H9 (cell line): ENCODE measurements around the gene FTO. TPM values are rescaled to one million over a fixed set of nuclear protein-coding genes. Genes with fewer than 3 reads are reported as not detected.

Experiments
- DNase-seq: peaks from one replicate; pipeline ENCODE4 v3.0.0-alpha.2; 2017
- H2AFZ ChIP-seq: one replicate; pipeline ENCODE4 v1.6.1; 2013; ENCODE audit warnings: mild to moderate bottlenecking, low read length, control low read depth, moderate library complexity
- H2AK5ac ChIP-seq: 2 replicates; pipeline ENCODE4 v1.6.1; 2013; ENCODE audit warnings: low read length, control low read depth, mixed read lengths; ENCODE audit not compliant: insufficient read length
- H2BK120ac ChIP-seq: one replicate; pipeline ENCODE4 v1.6.1; 2013; ENCODE audit warnings: low read depth, mild to moderate bottlenecking, low read length, control low read depth, inconsistent platforms; ENCODE audit not compliant: poor library complexity, severe bottlenecking
- H2BK12ac ChIP-seq: 2 replicates; pipeline ENCODE4 v1.6.1; 2013; ENCODE audit warnings: low read length, control low read depth, mixed read lengths, low read depth; ENCODE audit not compliant: insufficient read length
- H2BK15ac ChIP-seq: 2 replicates; pipeline ENCODE4 v1.6.1; 2013; ENCODE audit warnings: low read depth, low read length, control low read depth
- H2BK20ac ChIP-seq: one replicate; pipeline ENCODE4 v1.6.1; 2013; ENCODE audit warnings: low read depth, mild to moderate bottlenecking, low read length, control low read depth, inconsistent platforms; ENCODE audit not compliant: poor library complexity, severe bottlenecking
- H2BK5ac ChIP-seq: 2 replicates; pipeline ENCODE4 v1.6.1; 2013; ENCODE audit warnings: low read length, control low read depth, mixed read lengths; ENCODE audit not compliant: insufficient read length
- H3K14ac ChIP-seq: 2 replicates; pipeline ENCODE4 v1.6.1; 2013; ENCODE audit warnings: low read length, control low read depth; ENCODE audit not compliant: insufficient read depth
- H3K18ac ChIP-seq: 2 replicates; pipeline ENCODE4 v1.6.1; 2013; ENCODE audit warnings: low read depth, mild to moderate bottlenecking, mixed read lengths, low read length, control low read depth; ENCODE audit not compliant: insufficient read length
- H3K23ac ChIP-seq: 2 replicates; pipeline ENCODE4 v1.6.1; 2013; ENCODE audit warnings: low read length, control low read depth, mixed read lengths, low read depth; ENCODE audit not compliant: insufficient read length
- H3K23me2 ChIP-seq: 2 replicates; pipeline ENCODE4 v1.6.1; 2013; ENCODE audit warnings: low read depth, mild to moderate bottlenecking, mixed read lengths, low read length, control low read depth; ENCODE audit not compliant: insufficient read length, poor library complexity, severe bottlenecking
- H3K27ac ChIP-seq: 2 replicates; pipeline ENCODE4 v1.5.1; 2013; ENCODE audit warnings: low read length, control low read depth, mixed read lengths, low read depth; ENCODE audit not compliant: insufficient read length
- H3K27me3 ChIP-seq: 2 replicates; pipeline ENCODE4 v1.6.1; 2013; ENCODE audit warnings: low read length, control low read depth, inconsistent platforms; ENCODE audit not compliant: insufficient read depth
- H3K4ac ChIP-seq: 2 replicates; pipeline ENCODE4 v1.6.1; 2013; ENCODE audit warnings: low read depth, mild to moderate bottlenecking, control low read depth, inconsistent platforms, low read length, moderate library complexity
- H3K4me1 ChIP-seq: 2 replicates; pipeline ENCODE4 v1.6.1; 2013; ENCODE audit warnings: low read length, control low read depth, inconsistent platforms; ENCODE audit not compliant: insufficient read depth
- H3K4me2 ChIP-seq: 2 replicates; pipeline ENCODE4 v1.6.1; 2013; ENCODE audit warnings: low read length, control low read depth, mixed read lengths; ENCODE audit not compliant: insufficient read length, insufficient read depth
- H3K56ac ChIP-seq: 2 replicates; pipeline ENCODE4 v1.6.1; 2013; ENCODE audit warnings: low read depth, mild to moderate bottlenecking, mixed read lengths, low read length, control low read depth; ENCODE audit not compliant: insufficient read length
- H3K79me1 ChIP-seq: 2 replicates; pipeline ENCODE4 v1.6.1; 2013; ENCODE audit warnings: low read depth, mild to moderate bottlenecking, moderate library complexity, low read length, control low read depth, inconsistent platforms; ENCODE audit not compliant: insufficient read depth, poor library complexity, severe bottlenecking
- H3K79me2 ChIP-seq: 2 replicates; pipeline ENCODE4 v1.6.1; 2013; ENCODE audit warnings: low read length, control low read depth, inconsistent platforms; ENCODE audit not compliant: insufficient read depth
- H3K9ac ChIP-seq: 2 replicates; pipeline ENCODE4 v1.6.1; 2013; ENCODE audit warnings: low read length, control low read depth, mixed read lengths; ENCODE audit not compliant: insufficient read length; ENCODE audit errors: extremely low read depth
- H3K9me3 ChIP-seq: one replicate; pipeline ENCODE4 v1.6.1; 2013; ENCODE audit warnings: low read depth, low read length, inconsistent platforms; ENCODE audit not compliant: control insufficient read depth
- H3T11ph ChIP-seq: one replicate; pipeline ENCODE4 v1.6.1; 2013; ENCODE audit warnings: mild to moderate bottlenecking, low read length, control low read depth, inconsistent platforms
- H4K20me1 ChIP-seq: one replicate; pipeline ENCODE4 v1.6.1; 2013; ENCODE audit not compliant: control insufficient read depth, insufficient read length, insufficient read depth
- H4K5ac ChIP-seq: 2 replicates; pipeline ENCODE4 v1.6.1; 2013; ENCODE audit warnings: low read depth, mild to moderate bottlenecking, mixed read lengths, low read length, control low read depth; ENCODE audit not compliant: insufficient read length
- H4K8ac ChIP-seq: replicated peaks from 2 replicates; pipeline ENCODE4 v1.6.1; 2013; ENCODE audit warnings: low read length, control low read depth, mixed read lengths, low read depth; ENCODE audit not compliant: insufficient read length
- H4K91ac ChIP-seq: 2 replicates; pipeline ENCODE4 v1.6.1; 2013; ENCODE audit warnings: low read depth, mild to moderate bottlenecking, moderate library complexity, mixed read lengths, low read length, control low read depth; ENCODE audit not compliant: insufficient read length
- H3K27ac Mint-ChIP-seq, 3 experiments: 2 replicates in 2 of 3; 3 replicates in 1 of 3; pipeline ENCODE4 v1.8.0; 2020 to 2021; ENCODE audit warnings: mixed read lengths in 3 of 3, mild to moderate bottlenecking in 1 of 3, moderate library complexity in 1 of 3
- H3K27me3 Mint-ChIP-seq: 2 replicates; pipeline ENCODE4 v1.8.0; 2021; ENCODE audit warnings: low read depth, mild to moderate bottlenecking, moderate library complexity, mixed read lengths
- H3K36me3 Mint-ChIP-seq, 3 experiments: 2 replicates in 2 of 3; 3 replicates in 1 of 3; pipeline ENCODE4 v1.8.0; 2020 to 2021; ENCODE audit warnings: low read depth in 3 of 3, mixed read lengths in 3 of 3; ENCODE audit not compliant: insufficient read depth in 1 of 3
- H3K4me1 Mint-ChIP-seq, 2 experiments: 2 replicates each; pipeline ENCODE4 v1.8.0; 2020; ENCODE audit warnings: mixed read lengths in 2 of 2
- H3K4me3 Mint-ChIP-seq, 2 experiments: 2 replicates in 1 of 2; 3 replicates in 1 of 2; pipeline ENCODE4 v1.8.0; 2020 to 2021; ENCODE audit warnings: mild to moderate bottlenecking in 2 of 2, mixed read lengths in 2 of 2, moderate library complexity in 1 of 2
- H3K9me3 Mint-ChIP-seq, 2 experiments: 2 replicates in 1 of 2; 3 replicates in 1 of 2; pipeline ENCODE4 v1.8.0; 2020; ENCODE audit warnings: mild to moderate bottlenecking in 2 of 2, mixed read lengths in 2 of 2, moderate library complexity in 1 of 2
- CTCF ChIP-seq: fragments of 200-600 bp; sonication (generic); conservative IDR thresholded peaks from 3 replicates; pipeline ENCODE4 v1.8.0; 2021; ENCODE audit warnings: antibody characterized with exemption, mild to moderate bottlenecking
- WGBS: extraction: QIAGEN DNeasy Blood & Tissue Kit; methylation state at CpG from one replicate; pipeline ENCODE4 v1.1.7; 2013; ENCODE audit warnings: missing lambda C conversion rate, low lambda C conversion rate, mixed read lengths; ENCODE audit not compliant: insufficient read length; ENCODE audit errors: extremely low coverage; 5-methylcytosine and 5-hydroxymethylcytosine counted together
- total RNA-seq: library from RNA; stranded (reverse); gene quantifications from 2 replicates; pipeline ENCODE4 v1.2.1, GENCODE V29; 2021

Gene FTO
- total RNA-seq, 1 experiment from 2014 or later = 67.9 TPM

DNA sequence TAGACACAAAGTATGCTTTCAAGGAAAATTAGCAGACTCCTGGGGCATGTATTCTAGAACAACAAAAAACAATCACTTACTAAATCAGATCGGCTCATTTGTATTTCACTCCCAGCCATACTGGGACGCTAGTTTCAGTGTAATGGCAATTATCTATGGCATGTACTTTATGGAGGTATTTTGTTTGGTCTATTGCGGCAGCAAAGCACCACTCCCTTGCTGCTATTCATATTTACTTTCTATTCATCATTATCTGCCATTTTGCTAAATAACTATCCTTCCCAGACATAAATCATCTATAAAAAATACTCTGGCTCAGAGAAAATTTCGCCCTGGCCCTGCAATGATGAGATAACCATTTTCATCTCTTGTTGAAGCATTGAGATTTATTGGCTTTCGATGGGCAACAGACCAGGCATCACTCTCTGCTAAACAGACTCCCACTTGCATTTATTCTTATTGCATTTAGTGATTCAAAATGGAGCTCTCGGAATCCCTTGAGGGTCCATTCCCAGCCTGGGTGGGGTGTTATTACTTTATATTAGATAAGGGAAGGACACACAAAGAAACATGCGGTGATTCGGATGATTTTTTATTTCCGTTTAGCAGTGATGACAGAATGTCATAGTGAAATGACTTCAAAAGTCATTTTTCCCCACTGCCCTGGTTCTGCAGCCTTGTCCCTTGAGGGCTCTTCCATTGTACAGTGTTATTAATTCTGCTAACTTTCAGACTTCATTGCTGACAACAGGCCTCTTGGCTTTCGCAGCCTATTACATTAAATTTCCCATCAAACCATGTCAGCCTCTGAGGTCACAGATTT lies 356.9 kb downstream of the FTO start:
- Histone ChIP-seq H3K79me2 (no peaks in the 10 kb centered on the region), H3K23me2 (no peaks in the 10 kb centered on the region), H2AFZ (no peak overlapping the region), H3K79me1 (no peaks in the 10 kb centered on the region), H4K8ac (no peak overlapping the region), H4K91ac (no peak overlapping the region), H3K56ac (no peak overlapping the region), H2BK5ac (no peak overlapping the region), H3K4me2 (no peak overlapping the region), H3K27me3 (no peaks in the 10 kb centered on the region), H4K20me1 (no peaks in the 10 kb centered on the region), H2BK12ac (no peak overlapping the region), H2BK120ac (no peak overlapping the region), H3K23ac (no peak overlapping the region), H2BK20ac (no peak overlapping the region), H4K5ac (no peak overlapping the region), H3K14ac (no peak overlapping the region), H3K9ac (no peak overlapping the region), H3K18ac (no peak overlapping the region), H2AK5ac (no peak overlapping the region), H3K9me3 (no peaks in the 10 kb centered on the region), H3T11ph (no peak overlapping the region), H3K27ac (no peak overlapping the region), H3K4ac (no peak overlapping the region), H2BK15ac (no peak overlapping the region), H3K4me1 (no peaks in the 10 kb centered on the region)
- Mint-ChIP-seq H3K4me3 (no peak overlapping the region), H3K27me3 (no peaks in the 10 kb centered on the region), H3K4me1 (peaks cover 17 to 23% of the 10 kb centered on the region in 2 experiments), H3K36me3 (no peaks in the 10 kb centered on the region), H3K27ac (no peak overlapping the region), H3K9me3 (no peaks in the 10 kb centered on the region)
- no peak for DNase-seq
- WGBS = no CpG with 5 or more reads among the region's 10 CpGs
- no peak for TF ChIP-seq CTCF
